HG03135 (cell line): ENCODE data around the gene PLEKHA7.
"Not testable (repeated sequence)": the region's sequence is repeated elsewhere in the genome, so short reads cannot be mapped to it uniquely, and the experiment has no call there.

Experiments used
- ATAC-seq: cut with Tn5 transposase; IDR thresholded peaks from one replicate; pipeline ENCODE4 v1.9.1; 2021; ENCODE audit warnings: mild to moderate bottlenecking, moderate library complexity; ENCODE audit not compliant: unreplicated experiment

The PLEKHA7 gene

DNA sequence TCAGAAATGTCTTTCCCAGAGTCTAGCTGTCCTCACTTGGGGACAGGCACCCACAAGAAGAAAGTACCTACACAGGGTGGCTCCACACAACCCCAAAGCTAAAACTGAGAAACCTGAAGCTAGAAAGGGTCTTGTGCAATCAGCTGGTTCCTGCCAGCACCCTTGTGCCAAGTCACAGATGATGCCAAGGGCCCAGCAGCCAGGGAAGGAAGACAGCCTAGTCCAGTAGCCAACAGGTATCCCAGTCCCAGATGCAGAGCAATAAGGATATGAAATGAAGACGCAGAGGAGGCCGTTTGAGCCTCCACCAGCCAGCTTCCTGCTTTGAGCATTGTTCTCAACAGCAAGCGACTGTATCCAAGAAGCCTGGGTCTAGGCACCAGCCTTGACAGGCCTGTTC is 6.1 kb downstream of the PLEKHA7 start:
- ATAC-seq = no peak

DNA sequence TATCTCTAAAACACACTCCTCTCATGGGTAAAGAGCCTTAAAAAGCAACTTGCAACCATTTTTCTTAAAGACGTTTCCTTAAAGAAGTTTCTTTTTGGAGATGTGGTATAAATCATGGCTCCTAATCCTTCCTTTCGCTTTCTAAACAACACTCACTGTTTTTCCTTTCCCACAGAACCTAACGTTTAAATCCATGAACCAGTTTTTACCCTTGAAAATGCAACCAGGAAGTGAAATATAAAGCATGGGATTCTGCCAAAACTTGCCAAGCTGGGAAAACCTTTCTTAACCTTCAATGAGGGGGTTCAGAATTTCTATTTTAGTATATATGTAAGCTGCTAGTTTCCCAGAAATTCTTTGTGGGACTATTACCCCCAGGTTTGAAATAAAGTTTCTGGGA is 8.6 kb downstream of the PLEKHA7 start:
- ATAC-seq = no peak

DNA sequence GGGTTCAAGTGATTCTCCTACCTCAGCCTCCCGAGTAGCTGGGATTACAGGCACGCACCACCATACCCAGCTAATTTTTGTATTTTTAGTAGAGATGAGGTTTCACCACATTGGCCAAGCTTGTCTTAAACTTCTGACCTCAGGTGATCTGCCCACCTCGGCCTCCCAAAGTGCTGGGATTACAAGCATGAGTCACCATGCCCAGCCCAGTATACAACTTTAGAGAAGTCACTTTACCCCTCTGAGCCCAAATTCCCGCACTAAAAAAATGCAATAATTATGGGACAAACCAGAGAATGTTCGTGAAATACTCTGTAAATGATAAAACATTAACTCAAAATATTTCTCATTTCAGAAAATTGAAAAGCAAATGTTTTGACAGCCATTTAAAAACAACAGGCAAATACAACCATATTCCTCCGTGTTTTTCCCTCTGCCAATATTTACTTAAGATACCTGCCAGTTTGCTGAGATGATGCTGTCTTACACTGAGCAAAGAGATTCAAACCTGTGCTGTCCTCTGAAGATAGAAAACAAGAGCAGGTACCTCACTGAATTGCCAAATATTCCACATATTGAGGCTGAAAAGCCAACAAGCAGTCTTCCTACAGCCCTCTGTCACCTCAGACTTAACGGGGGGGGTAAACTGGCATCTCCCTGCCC is 9.6 kb downstream of the PLEKHA7 start:
- ATAC-seq = no peak

DNA sequence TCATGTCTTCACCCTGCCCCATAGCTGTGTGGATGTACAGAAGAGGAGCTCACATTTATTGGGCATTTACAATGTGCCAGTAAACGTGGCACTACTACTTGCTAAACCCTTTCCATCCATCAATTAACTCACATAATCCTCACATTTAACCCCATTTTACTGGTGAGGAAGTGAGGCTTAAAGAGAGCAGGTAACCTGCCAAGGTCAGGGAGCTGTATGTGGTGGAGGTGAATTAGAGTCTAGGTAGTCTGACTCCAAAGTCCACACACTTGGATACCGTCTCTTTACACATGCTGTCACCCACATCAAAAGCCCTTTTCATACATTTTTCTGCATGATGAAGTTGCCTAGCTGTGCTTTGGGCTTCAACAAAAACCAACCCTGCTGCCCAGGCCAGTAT is 10.8 kb downstream of the PLEKHA7 start:
- ATAC-seq = no peak

DNA sequence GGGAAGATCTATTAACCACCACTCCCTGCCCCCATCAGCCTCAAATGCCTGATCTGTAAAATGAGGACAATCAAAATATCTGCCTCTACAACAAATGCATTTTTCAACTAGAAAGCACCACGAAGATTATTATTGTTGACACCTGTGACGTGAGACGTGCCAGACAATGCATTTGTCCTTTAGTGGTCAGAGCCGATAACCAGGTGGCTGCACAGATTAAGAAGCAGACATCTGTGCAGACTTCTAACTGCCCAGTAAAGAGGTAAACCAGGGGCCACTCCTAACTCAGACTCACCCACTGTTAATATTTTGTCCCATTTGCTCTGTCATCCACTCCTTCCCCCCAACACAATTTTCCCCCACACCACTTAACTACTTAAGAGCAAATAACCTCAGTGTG is 11.7 kb downstream of the PLEKHA7 start:
- no peak for ATAC-seq

DNA sequence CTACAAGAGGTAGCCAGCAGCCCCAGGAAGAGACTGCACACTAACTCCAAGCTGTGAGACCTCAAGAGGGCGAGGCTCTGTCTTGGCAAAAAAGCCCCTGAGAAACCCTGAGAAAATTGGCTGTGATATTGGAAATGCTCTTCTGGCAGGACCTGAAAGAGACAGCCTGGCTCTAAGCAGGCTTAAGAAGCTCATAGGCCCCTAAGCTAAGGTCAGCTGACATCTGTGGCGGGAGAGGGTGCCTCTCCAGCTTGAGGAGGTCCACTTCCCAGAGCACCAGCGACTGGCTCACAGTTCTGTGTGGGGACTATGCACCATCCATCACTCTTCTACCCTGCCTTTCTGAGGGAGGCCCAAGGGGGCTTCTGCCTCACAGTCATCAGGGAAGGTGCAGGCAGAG is 12.4 kb downstream of the PLEKHA7 start:
- no peak for ATAC-seq

DNA sequence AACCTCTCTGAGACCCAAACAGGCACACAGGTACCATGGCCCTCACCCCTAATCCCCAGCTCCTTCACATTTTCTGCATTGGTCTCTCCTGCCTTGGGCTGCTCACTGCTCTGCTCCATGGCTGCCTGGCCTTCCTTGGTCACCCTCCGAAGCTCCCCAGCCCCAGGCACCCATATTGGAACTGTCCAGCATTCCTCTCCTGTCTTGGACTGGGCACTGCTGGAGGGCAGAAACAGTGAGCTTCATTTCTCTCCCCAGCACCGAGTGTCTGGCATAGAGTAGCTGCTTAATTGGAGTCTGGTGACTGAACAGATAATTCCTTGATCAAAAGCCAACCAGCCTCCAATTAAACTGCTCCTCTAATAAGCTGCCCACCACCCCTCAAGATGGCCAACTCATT is 13.2 kb downstream of the PLEKHA7 start:
- no peak for ATAC-seq

DNA sequence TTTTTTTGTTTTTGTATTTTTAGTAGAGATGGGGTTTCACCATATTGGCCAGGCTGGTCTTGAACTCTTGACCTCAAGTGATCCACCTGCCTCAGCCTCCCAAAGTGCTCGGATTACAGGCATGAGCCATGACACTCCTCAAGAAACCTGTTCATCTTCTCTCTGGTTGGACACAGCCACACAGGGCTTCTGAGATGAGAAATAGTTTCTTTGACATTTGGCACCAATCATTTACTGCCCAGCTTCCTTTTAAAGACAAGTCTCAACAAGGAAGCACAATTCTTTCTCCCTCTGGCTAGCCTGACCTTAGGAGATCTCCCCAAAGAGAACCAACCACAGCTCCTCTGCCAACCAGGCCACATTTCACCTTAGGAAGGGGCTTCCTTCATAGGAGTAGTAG is 14.0 kb downstream of the PLEKHA7 start:
- ATAC-seq = not testable (repeated sequence)

DNA sequence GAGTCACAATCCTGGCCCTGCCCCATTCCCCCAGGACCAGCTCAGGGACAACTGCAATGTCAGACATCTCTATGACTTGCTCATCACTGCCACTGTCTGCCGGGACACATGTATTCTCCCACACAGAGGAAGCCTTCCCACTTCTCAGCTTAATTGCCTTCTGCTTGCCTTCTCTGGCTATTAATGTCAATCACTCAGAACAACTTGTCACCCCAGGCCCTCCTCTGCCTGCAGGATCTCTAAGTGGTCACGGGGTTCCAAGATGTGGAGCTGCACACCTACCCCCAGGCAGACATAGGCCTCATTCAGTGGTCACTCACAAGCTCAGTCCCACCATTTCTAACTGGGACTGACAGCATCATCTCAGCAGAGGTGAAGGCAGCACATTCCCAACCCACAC is 15.1 kb downstream of the PLEKHA7 start:
- no peak for ATAC-seq

DNA sequence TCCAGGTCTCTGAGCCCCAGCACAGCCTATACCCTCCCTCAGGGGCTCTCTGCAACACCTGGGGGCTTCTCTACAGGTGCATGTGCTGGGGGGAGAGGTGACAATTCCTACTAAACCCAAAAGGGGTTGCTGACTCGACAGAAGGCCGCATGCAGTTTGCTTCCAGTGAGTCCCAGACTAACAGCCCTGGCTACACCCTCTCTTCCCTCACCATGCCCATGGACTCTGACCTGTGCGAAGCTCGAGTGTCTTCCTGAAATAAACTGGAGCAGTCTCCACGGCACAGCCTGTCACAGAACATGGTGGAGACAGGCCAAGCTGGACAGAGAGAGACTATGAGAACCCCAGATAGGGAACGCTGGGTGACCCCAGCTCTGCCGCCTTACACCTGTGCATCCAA is 16.6 kb downstream of the PLEKHA7 start:
- ATAC-seq = no peak

DNA sequence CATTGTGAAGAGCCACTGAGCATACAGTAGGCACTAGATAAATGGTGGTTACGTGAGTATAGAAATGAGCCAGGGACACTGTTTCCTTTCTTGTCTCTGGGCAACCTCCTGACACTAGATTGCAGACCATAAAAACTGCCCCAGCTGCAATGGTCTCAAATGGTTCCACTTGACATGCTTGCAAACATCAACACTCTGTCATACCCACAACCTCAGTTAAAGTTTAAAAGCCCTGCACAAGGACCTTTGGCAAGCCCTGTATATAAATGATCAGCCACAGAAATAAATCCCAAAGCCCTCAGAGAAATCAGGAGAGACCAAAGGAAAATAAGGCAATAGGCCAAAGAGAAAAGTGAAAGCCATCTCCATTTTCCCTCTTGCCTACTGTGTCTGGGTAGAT is 20.7 kb downstream of the PLEKHA7 start:
- ATAC-seq = no peak

DNA sequence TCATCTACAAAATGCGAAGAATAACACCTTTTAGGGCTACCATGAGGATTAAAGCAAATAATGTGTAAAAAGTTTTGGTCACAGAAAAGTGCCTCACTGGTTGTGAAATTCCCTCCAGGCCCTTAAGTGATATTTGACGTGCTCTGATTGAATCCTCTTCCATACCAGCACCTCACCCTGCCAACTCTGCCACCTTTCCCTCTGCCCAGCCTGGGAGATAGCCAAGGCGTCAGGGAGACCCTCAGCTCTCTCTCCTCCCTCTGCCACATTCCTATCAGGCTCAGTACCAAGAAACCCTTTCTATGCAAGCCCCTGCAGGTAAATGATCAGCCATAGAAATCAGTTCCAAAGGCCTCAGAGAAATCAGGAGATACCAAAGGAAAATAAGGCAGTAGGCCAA is 21.4 kb downstream of the PLEKHA7 start:
- no peak for ATAC-seq

DNA sequence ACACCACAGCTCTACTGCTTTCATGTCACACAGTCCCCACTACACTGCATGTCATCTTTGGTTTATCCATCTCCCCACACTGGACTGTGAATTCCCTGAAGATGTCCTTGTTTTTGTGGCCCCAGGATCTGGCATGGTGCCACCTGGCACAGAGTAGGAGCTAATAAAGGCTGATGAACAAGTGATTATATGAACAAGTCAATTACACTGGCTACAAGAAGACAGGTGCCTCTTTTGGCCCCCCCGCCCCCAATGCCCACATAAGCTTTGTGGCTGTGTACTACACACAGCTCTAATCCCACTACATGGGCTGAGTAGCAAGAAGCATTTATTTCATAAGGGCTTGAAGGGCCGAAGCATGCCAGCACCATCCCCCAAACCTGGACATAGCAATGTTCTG is 24.7 kb downstream of the PLEKHA7 start:
- ATAC-seq = no peak

DNA sequence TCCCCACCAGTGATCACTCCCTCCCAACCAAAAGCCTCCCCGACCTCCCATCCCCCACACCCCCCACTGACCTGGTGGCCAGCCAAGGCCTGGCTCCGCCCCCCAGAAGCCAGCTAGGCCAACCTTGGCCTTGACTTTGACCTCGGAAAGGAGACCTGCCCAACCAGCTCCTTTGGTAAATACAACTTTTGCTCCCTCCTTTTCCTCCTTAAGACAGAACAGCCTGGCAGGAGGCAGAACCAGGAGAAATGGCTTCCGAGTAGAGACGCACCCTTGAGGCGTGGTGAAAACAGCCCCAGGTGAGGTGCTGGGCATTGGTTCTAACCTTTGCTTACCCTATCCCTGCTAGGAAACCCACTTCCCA is 27.0 kb downstream of the PLEKHA7 start:
- ATAC-seq = no peak

DNA sequence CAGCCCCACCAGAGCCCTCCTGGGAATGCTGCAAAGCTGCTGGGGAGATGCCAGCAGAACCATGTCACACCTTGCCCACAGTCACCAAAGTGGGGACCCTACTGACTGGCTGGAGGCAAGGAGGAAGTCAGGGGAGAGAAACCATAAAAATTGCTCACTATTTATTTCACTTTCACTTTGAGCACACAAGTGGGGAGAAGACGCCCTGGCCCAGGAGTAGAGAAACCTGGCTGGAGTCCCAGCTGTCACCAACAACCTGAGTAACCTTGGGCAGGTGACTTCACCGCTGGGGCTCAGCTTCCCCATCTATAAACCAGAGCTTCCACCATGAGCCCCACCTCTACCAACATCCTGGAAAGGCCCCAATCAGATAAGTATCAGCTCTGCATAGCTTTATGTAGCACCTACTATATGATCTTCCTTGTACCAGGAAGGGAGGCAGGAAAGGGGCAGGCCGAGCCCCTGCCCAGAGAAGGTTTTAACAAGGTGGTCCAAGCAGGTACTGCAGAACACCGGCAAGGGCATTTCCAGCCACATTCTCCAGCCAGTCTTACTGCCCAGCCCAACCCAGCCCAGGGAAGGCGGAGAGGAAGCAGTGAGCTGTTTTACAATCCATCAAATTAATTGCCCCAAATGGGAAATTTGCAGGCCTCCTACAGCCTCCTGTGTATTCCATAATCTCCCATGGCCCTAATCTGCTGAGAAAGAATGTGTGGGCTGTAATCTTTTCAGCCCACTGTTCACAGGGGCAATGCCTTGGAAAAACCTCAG is 27.6 kb downstream of the PLEKHA7 start:
- peak; percentile 98 for ATAC-seq

DNA sequence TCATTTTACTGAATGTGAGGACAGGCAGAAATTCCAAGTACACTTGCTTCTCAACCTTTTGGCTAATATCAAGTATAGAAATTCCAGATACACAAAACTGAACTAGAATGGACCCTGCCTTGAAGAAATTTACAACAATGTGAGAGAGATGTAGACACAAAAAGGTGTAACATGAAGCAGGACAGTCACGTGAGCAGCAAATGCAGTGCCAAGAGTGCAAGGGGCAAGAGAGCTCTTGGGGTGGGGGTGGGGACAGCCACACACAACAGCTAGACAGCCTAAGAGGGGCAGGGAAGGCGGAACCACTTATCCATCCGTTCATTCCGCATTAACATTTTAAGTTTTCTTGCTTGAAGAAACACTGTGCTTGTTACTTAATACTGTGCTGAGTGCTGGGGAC is 28.9 kb downstream of the PLEKHA7 start:
- ATAC-seq = no peak

DNA sequence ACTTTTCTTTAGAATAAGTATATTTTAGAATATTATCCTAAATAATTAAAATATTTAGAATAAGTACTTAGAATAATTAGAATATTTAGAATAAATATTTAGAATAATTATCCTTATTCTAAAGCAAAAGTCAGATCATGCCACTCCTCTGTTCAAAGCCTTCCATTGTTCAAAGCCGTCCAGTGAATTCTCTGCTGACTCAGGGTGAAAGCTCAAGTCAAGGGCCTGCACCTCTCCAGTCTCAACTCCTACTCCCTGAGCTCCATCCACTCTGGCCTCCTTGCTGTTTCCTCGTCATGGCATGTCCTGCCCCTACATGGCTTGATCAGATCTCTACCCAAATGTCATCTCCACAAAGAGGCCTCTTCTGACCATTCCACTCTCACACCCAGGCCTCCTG is 30.0 kb downstream of the PLEKHA7 start:
- no peak for ATAC-seq

DNA sequence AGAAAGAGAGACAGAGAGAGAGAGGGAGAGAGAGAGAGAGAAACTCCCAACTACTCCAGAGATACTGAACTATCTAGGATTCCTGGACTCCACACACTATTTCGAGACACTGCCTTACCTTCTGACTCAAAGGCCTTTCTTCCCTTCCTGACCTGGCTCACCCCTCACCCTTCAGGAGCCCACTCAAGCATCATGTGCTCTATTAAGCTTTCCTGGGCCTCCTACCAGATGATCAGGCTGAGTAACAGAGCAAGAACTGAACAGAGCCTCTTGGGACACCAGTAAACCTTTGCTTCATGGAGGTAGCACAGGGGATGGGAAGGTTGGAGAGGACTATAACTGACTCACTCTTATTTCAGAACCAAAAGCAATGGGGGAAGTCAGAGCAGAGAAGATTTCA is 31.4 kb downstream of the PLEKHA7 start:
- no peak for ATAC-seq

DNA sequence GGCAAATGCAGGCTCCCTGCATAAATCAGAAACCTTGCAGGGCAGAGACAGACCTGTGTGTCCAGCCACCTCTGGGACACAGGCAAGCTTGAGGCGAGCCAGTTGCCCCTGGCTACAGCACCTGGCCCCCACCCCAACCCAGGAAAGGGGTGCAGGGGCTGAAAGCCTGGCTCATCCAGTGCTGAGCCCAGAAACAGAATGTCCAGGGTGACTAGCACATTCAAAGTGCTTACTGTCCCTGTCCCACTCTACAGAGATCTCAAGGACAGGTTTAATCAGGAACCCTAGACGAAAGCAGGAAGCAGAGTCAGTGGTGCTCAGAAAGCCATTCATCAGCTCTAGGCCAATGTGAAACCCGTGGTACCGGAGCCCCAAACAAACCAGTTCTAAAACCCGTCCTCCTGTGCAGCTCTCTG is 31.9 kb downstream of the PLEKHA7 start:
- ATAC-seq = no peak

DNA sequence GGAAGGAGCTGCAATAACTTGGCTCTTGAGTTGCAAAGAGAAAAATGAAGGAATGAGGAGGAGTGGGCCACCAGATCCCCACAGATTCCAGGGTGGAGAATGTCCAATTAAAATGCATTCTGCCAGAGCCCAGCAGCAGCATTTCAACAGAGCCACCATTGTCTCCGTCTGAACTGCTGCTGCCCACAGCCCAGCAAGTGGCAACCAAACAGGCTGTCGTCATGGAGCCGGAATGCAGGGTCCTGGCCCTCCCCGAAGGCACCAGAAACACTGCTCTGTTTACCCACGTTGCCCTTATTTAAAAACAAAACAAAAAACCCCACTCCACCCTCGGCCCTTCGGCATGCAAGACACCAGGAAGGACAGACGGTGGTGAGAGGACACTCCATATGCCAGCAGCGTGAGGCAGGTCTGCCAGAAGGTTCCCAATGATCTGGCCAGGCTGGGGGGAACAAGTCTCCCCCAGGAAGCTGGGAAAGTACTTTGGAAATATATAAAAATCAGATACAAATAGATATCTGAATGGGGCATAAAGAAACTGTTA is 32.5 kb downstream of the PLEKHA7 start:
- no peak for ATAC-seq

DNA sequence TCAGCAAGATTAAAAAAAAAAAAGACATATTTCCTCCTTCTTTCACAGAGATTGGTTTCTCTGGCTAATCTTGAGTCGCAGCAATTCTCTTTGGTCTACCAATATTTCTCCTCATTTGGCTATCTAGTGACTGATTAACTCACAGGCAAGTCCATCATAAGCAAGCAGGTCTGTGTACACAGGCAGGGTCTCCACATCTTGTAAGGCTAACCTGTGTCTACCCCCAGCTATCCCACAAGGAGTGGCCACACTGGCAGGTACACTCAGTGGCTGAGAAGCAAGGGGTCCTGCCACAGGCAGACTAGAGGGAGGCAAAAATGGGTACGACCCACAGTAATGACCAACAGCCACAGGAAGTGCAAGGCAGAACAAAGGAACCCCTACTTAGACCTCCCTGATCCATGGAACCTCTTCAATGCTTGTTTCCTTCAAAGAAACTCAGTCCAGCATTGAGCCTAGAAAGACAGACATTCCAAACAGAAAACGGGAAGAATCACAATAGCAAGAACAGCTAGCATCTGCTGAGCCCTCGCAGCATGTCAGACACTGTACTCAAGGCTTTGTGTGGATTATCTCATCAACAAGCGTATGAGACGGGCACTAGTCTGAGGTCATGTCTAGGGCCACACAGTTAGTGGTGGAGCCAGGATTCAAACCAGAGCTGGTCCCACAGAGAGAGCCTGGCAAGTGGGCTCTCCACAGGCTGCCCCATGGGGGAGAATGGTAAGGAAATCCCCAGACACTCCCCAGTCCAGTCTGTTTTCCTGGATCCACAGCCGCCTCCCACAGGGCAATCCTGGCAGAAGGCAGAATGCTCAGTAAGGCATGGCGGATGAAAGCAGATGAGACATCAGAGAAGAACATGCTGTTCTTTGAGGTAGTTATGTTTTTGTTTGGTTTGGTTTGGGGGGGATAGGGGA is 34.3 kb downstream of the PLEKHA7 start:
- no peak for ATAC-seq

DNA sequence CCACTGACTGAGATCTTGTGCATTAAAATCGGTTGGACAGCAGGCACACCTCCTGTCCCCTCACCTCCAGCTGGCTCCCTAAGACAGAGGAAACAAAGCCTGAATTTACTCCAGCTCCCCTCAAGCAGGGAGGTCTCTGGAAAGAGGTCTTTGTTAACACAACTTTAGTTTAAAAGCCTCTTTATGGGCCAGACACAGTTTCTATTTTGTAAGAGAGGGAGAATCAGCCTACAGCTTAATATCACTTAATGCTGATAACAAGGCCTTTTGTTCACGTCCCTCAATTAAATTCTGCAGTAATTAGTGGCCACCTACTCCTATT is 36.3 kb downstream of the PLEKHA7 start:
- ATAC-seq = no peak
